HL-60 (cell line): ENCODE measurements around the gene AMHR2.
"Not testable (repeated sequence)": the region's sequence is repeated elsewhere in the genome, so short reads cannot be mapped to it uniquely, and the experiment has no call there.

ENCODE experiments used
- DNase-seq, 2 experiments: peaks; one replicate each; pipeline ENCODE4 v3.0.0-alpha.2; 2010 to 2020; ENCODE audit warnings: low read depth in 1 of 2, low spot score in 1 of 2
- H3K27ac ChIP-seq: fragments of 250-450 bp; sonication (Bioruptor Pico); replicated peaks from 2 replicates; pipeline ENCODE4 v1.5.1; 2020; ENCODE audit warnings: mild to moderate bottlenecking, moderate library complexity
- H3K27me3 ChIP-seq: fragments of 250-450 bp; sonication (Bioruptor Pico); 2 replicates; pipeline ENCODE4 v1.5.1; 2021; ENCODE audit warnings: mild to moderate bottlenecking, moderate library complexity; ENCODE audit not compliant: insufficient read depth, poor library complexity, severe bottlenecking
- H3K4me3 ChIP-seq: replicated peaks from 2 replicates; pipeline ENCODE4 v1.5.1; 2011; ENCODE audit warnings: mild to moderate bottlenecking, control low read depth, low read length; ENCODE audit not compliant: insufficient read depth
- CTCF ChIP-seq: IDR thresholded peaks from one replicate; pipeline ENCODE4 v1.5.1; 2011; ENCODE audit warnings: low read length, control low read depth, inconsistent platforms; ENCODE audit not compliant: insufficient read depth
- GABPA ChIP-seq: IDR thresholded peaks from 2 replicates; pipeline ENCODE4 v1.6.1; 2012; ENCODE audit warnings: low read depth
- POLR2AphosphoS5 ChIP-seq: IDR thresholded peaks from 2 replicates; pipeline ENCODE4 v1.6.1; 2012; ENCODE audit warnings: low read depth
- REST ChIP-seq: IDR thresholded peaks from 2 replicates; pipeline ENCODE4 v1.6.1; 2012; ENCODE audit warnings: low read depth; ENCODE audit not compliant: insufficient replicate concordance
- SPI1 ChIP-seq: IDR thresholded peaks from 2 replicates; pipeline ENCODE4 v1.6.1; 2012; ENCODE audit warnings: low read depth, mild to moderate bottlenecking, borderline replicate concordance

AMHR2 gene

GRCh38 chr12:53427905-53428594 lies 4.4 kb downstream of the AMHR2 start:
- no peak overlapping the region for H3K27ac ChIP-seq
- no peak overlapping the region for H3K4me3 ChIP-seq
- no peak for DNase-seq
- no peaks in the 10 kb centered on the region for H3K27me3 ChIP-seq
- TF ChIP-seq REST (no peak), CTCF (no peak), GABPA (no peak), POLR2AphosphoS5 (no peak), SPI1 (no peak)

- Histone ChIP-seq H3K27me3 (no peaks in the 10 kb centered on the region), H3K4me3 (no peak overlapping the region), H3K27ac (no peak overlapping the region)
- DNase-seq: no peak
- TF ChIP-seq GABPA: no peak
- TF ChIP-seq SPI1: no peak
Measured at GRCh38 chr12:53428741-53429140, 5.1 kb downstream of the AMHR2 start.

- no peaks in the 10 kb centered on the region for H3K27me3 ChIP-seq
- H3K27ac ChIP-seq: no peak overlapping the region
- no peak for DNase-seq
- TF ChIP-seq REST (no peak), CTCF (no peak), GABPA (no peak), POLR2AphosphoS5 (no peak), SPI1 (no peak)
- no peak overlapping the region for H3K4me3 ChIP-seq
Measured at GRCh38 chr12:53430116-53430515, 6.5 kb downstream of the AMHR2 start.

- no peak overlapping the region for H3K4me3 ChIP-seq
- H3K27me3 ChIP-seq: no peaks in the 10 kb centered on the region
- no peak for DNase-seq
- TF ChIP-seq SPI1 (no peak), CTCF (no peak), POLR2AphosphoS5 (no peak), REST (no peak)
- no peak overlapping the region for H3K27ac ChIP-seq
Measured at GRCh38 chr12:53431187-53431586, 7.5 kb downstream of the AMHR2 start.

GRCh38 chr12:53435326-53435725 lies 11.7 kb downstream of the AMHR2 start:
- not testable (repeated sequence) for DNase-seq, H3K27ac ChIP-seq, H3K27me3 ChIP-seq, H3K4me3 ChIP-seq

GRCh38 chr12:53439582-53439981 lies 15.9 kb downstream of the AMHR2 start:
- H3K4me3 ChIP-seq, H3K27ac ChIP-seq, DNase-seq, H3K27me3 ChIP-seq: not testable (repeated sequence)
